Posterior vena cava (tissue), 2 donors: Measurements from ENCODE around the gene SNRPA. TPM values are rescaled to one million over a fixed set of nuclear protein-coding genes. Genes with fewer than 3 reads are reported as not detected.
A peak's percentile ranks its signal among the peaks of the same experiment; 100 is the strongest.
"Not testable (repeated sequence)": the region's sequence is repeated elsewhere in the genome, so short reads cannot be mapped to it uniquely, and the experiment has no call there.

Experiments used
- DNase-seq: peaks from one replicate; pipeline ENCODE4 v3.0.0-alpha.2; 2020; ENCODE audit warnings: low spot score
- intact Hi-C, 2 donors: fragments of 100-400 bp; cut with DNase I; formaldehyde crosslinking; loops; one replicate each; pipeline versions ENCODE4 v1.14.1 to v1.14.2; 2022 to 2023
- total RNA-seq, 2 donors: library from RNA; stranded (reverse); fragmentation: NEBNext Ultra II Directional; extraction: Animal tissue kit (Norgen Biotek cat#: 25700); gene quantifications; one replicate each; pipeline ENCODE4 v1.2.1, GENCODE V29; 2021
- donor health status: DM: yes; HTN: yes; CAD: no.
- donor health status: DM: yes; HTN: yes; CAD: no.

The SNRPA gene
- total RNA-seq, 2 donors from 2014 or later, result 37.1 to 46.1 TPM

DNA sequence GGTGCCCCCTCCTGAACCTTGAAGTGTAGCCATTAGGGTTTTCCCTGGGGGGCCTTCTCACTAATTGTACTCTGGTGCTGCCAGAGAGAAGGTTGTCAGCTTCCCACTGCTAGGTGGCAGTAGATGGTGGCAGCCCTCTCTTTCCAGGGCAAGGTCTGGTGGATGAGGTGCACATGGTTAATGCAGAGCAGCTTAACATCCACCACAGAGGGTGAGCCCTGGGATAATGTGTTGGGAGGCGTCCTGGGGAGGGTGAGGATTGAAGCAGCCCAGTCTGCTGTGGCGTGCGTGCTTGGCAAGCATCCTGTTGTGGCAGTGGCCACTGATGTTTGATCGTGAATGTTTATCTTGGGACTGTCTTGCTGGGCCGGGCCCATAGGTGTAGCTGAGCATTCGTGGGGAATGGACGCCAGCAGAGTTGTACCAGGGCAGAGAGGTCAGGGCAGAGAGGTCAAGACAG lies 53.8 kb downstream of the SNRPA start:
- no peak for DNase-seq
- intact Hi-C loops, result loop anchor here in 1 of 2 donors (5.0 to 10.0 kb wide), 2 partner anchors 140 to 1973 kb away; partner anchors contain the start of gene ECH1

DNA sequence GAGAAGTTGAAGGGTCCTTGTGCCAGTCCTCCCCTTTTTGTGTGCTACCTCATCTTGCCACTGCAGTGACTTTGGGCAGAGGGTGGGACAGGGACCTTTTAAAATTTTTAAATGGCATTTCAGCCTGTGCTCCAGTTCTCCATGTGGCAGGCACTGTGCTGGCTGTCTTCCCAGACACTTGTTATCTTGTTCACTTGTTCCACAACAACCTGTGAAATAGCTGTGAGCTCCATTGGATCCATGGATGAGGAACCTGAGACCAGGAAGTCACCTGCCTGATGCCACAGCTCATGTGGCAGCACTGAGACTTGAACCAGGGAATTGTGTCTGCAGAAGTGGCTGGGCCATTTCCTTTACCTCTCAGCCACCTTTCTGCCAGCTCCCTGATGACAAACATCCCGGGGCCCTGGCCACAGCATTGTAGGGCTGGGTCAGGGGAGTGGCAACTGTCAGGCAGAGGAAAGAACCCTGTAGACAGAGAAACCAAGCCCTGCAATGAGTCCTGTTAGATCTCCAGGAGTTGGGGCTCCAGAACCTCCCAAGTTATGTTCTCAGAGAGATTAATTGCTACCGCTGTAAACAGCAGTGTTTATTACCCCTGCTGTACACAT lies 54.4 kb downstream of the SNRPA start:
- DNase-seq, result no peak
- intact Hi-C loops, result loop anchor here in 1 of 2 donors (10.0 kb wide), 1 partner anchor 141 kb away; no protein-coding TSS in a partner anchor

DNA sequence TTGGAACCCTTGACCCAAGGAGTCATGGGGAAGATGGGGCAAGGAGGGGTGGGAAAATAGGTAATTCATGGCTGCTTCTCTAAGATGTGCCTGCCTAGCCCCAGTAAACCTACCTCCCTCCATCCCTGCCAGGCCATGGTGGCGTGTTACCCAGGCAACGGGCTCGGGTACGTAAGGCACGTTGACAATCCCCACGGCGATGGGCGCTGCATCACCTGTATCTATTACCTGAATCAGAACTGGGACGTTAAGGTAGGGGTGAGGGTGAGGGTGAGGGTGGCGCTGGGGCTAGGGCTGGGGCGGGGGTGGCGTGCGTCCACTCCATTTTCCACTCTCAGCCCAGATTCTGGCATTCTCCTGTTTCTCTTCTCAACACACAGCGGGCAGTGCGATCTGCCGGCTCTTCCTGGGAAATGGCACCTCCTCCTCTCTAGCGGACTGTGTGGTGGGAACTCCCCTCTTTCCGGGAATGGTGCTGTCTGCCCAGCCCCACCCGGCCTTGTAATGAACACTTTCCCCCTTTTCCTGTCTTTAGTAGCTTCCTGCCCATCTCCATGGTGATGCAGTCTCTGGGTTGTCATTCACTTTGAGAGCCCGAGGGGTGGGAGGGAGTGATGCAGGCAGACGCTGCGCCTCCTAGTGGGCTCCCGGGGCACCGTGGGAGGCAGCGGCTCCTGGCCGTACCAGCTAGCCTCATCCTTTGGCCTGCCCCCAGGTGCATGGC lies 55.6 kb downstream of the SNRPA start:
- intact Hi-C loops, result loop anchor here in 1 of 2 donors (10.0 kb wide), 1 partner anchor 142 kb away; no protein-coding TSS in a partner anchor
- peak; percentile 94 for DNase-seq

DNA sequence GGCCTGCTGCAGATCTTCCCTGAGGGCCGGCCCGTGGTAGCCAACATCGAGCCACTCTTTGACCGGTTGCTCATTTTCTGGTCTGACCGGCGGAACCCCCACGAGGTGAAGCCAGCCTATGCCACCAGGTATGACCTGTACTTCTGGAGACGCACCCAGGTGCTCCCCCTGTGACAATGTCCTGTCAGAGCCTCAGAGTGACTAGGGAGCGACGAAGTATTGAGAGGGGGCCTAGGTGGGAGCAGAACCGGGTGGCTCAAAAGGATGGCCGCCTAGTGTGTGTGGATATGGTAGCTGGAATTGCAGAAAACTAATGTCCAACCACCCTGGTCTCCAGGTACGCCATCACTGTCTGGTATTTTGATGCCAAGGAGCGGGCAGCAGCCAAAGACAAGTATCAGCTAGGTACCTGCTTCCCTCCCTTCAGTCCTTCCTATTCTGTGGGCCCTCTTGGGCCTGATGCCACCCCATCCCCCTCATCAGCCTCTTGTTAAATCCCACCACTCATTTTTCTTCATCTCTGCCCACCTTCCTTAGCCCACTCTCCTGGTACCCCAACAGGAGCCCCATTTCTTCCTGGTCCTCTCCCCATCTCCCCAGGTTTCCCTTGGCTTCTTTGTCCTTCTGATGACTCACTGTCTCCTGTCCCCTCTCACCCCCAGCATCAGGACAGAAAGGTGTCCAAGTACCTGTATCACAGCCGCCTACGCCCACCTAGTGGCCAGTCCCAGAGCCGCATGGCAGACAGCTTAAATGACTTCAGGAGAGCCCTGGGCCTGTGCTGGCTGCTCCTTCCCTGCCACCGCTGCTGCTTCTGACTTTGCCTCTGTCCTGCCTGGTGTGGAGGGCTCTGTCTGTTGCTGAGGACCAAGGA lies 56.4 kb downstream of the SNRPA start:
- DNase-seq, result no peak
- intact Hi-C loops, result loop anchor here in 1 of 2 donors (10.0 kb wide), 1 partner anchor 143 kb away; no protein-coding TSS in a partner anchor

DNA sequence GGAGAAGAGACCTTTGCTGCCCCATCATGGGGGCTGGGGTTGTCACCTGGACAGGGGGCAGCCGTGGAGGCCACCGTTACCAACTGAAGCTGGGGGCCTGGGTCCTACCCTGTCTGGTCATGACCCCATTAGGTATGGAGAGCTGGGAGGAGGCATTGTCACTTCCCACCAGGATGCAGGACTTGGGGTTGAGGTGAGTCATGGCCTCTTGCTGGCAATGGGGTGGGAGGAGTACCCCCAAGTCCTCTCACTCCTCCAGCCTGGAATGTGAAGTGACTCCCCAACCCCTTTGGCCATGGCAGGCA lies 57.0 kb downstream of the SNRPA start:
- no peak for DNase-seq
- intact Hi-C loops, result loop anchor here in 1 of 2 donors (10.0 kb wide), 1 partner anchor 143 kb away; no protein-coding TSS in a partner anchor

DNA sequence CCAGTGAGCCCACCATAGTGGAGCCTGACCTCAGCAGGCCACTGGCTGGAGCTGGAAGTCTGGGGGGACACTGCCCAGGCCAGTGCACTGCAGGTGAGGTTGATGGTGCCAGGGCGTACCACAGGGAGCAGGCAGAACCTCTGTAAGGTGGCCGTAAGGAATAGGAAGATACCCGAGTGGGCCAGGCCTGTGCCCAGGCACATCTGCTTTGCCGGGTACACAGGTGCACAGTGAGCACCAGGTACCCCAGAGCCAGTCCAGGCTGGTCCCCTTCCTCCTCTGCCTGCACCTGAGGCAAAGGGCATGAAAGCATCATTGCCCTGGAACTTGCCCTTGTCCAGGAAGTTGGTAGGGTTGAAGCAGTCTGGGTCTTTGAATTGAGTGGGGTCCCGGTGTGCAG lies 57.5 kb downstream of the SNRPA start:
- no peak for DNase-seq
- intact Hi-C loops, result loop anchor here in 1 of 2 donors (10.0 kb wide), 1 partner anchor 144 kb away; no protein-coding TSS in a partner anchor

DNA sequence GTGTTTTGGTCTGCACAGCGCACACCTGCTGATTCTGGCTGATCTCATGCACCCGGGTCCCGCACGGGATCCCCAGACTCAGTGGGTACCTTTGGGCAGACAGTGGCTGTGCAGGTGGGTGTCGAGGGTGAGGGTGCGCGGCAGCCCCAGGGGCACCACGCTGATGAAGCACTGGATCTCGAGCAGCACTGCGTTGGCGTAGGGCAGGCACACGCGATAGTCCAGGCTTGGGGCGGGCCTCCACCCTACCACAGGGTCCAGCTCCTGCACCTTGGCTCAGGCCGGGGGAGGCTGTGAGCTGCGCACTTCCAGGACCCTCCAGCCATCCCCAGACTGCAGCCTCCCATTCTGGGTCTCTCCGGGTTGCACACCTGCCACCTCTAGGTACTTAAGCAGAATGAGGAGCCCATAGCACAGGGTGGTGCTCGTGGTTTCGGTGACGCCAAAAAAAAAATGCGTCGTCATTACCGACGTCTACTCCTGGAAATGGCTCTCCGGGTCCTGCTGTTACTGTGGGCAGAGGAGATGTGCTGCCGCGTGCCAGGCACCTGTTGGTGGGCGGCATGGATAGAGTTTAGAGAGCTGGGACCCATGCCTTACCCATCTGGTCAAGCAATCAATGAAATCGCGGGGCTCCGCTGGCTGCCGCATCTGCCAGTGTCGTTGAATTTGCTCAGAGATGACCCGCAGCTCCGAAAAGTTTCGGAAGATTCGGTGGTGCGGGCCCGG lies 58.5 kb downstream of the SNRPA start:
- intact Hi-C loops, result loop anchor here (5.0 to 10.0 kb wide), 2 partner anchors 145 to 147 kb away; no protein-coding TSS in a partner anchor
- DNase-seq, result no peak

DNA sequence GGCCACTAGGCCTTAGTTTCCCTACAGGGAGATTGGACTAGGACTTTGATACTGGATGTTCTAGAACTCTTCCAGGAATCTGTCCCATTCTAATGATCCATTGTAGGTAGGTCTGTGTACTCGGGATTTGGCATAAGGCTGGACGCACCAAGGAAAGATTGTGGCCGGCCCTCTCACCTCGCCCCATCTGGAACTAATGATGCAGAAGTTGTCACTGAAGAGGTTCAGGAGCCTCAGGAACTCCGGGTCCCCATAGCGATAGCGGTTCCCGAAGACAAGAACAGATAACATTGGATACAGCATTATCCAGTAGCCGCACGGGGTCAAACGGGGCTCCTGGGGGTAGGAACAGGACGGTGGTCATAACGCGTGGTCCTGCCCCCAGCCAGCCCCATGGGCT lies 59.2 kb downstream of the SNRPA start:
- intact Hi-C loops, result loop anchor here in 1 of 2 donors (5.0 kb wide), 1 partner anchor 148 kb away; no protein-coding TSS in a partner anchor

DNA sequence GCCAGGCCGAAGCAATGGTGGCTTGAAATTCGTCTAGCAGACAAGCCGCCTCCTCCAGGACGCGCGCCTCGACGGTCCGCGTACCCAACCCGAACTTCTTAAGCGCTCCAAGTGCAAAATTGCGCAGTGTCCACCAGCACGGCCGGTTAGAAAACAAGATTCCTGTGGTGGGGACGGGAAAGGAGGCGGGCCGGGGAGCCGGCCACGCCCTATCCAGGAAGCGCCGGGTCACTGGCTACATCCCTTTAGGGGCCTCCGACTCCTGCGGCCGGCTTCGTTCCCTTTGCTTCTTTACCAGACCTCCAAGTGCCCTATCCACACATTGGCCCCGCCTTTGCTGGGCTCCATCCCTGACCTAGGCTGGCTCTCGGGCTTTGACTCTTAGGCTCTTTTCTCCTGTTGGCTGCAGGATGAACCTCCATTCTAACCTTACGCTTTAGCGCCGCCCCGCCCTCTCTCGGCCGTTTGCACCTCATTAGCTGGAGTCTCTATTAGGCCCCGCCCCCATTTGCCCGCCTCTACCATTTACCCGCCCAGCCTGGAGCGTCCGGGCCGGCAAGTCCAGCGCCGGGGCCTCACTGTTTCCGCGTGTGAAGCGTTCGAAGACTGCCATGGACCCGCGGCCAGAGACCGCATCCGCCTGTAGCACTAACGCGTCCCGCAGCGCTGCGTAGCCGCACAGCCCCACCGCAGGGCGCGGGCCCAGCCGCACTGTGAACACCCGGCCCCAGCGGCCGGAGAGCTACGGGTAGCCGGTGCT lies 59.8 kb downstream of the SNRPA start:
- DNase-seq, result peak; percentile 96
- intact Hi-C loops, result loop anchor here in 1 of 2 donors (5.0 kb wide), 1 partner anchor 149 kb away; no protein-coding TSS in a partner anchor

More for the DNA sequence above, 59.2 kb downstream of the SNRPA start:
- no peak for DNase-seq

DNA sequence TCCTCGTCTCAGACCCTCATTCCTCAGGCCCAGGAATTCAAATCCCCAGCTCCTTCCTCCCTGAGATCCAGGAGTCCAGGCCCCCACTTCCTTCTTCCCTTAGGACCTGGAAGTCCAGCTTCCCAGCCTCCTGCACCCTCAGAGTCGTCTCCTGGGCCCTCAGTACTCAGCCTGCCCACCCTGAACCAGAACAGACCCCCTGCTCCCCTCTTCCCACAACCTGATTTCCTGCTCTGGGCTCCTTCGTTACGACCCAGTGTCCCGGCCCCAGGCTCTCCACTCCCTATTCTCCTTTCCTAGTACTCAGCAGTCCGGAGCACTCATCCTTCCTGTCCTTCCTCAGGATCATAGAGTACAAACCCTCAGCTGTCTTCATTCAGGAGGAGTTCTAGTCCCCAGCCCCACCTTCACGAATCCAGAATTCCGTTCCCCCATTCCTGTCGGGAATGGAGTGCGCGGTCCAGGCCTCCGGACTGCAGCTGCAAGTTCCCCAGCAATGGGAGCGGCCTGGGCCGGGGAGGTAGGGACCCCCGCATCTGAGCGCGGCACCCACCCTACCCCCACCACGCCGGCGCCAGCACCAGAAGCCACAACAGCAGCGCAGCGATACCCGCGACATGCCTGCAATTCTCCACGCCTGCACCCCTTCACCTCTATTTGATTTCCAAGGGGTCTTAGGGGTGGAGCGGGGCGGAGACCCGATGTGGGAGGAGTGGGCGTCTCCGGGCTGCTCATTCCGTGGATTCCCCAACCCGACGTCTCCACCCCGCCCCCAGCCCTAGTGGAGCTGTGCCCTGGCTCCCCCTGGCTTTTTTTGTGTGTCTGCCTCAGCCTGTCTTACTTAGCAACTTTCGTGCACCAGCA lies 60.7 kb downstream of the SNRPA start:
- intact Hi-C loops, result loop anchor here in 1 of 2 donors (5.0 kb wide), 1 partner anchor 149 kb away; no protein-coding TSS in a partner anchor
- no peak for DNase-seq

DNA sequence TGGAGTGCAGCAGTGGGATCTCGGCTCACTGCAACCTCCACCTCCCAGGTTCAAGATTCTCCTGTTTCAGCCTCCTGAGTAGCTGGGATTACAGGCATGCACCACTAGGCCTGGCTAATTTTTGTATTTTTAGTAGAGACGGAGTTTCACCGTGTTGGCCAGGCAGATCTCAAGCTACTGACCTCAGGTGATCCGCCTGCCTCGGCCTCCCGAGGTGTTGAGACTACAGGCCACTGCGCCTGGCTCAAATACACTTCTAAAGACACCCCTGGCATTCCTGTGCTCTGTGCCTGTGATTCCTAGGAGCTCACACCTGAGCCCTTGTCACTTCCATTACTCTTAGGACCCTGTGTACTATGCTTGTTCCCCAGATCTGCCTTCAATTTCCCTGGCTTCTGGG lies 61.6 kb downstream of the SNRPA start:
- intact Hi-C loops, result loop anchor here in 1 of 2 donors (5.0 kb wide), 1 partner anchor 150 kb away; no protein-coding TSS in a partner anchor

DNA sequence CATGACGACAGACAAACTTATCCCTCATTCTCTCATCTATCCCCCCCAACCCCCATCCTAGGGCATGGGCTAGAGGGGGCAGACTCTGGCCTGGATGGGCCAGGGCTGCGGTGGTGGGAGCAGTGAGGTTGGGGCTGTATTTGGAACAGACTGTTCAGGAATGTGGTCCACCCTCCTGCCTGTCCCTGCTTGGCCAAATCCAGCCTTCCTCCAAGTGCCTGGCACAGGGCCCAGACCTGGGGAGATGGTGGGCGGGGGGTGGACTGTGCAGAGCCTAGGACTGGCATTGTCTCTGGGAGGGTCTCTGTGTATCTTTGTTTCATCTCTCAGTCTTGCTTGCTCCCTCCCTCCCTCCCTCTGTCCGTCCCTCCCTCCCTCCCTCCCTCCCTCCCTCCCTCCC lies 62.2 kb downstream of the SNRPA start:
- no peak for DNase-seq
- intact Hi-C loops, result loop anchor here (1.0 to 5.0 kb wide), 2 partner anchors 70 to 151 kb away; no protein-coding TSS in a partner anchor

More for the DNA sequence above, 61.6 kb downstream of the SNRPA start:
- DNase-seq, result not testable (repeated sequence)

Other genes starting within 250 kb of the SNRPA start
- gene SHKBP1, start 174.3 kb upstream of the SNRPA start, total RNA-seq, result 10 to 100 TPM; 43.8 to 45.3 TPM
- 100 to 1,000 TPM; 200 to 265 TPM for gene LTBP4, start 149.8 kb upstream of the SNRPA start, total RNA-seq
- 10 to 100 TPM; 54.0 to 62.6 TPM for gene NUMBL, start 60.6 kb upstream of the SNRPA start, total RNA-seq
- 10 to 100 TPM; 21.5 to 29.9 TPM for gene COQ8B, start 34.3 kb upstream of the SNRPA start, total RNA-seq
- 10 to 100 TPM; 18.9 to 19.4 TPM for gene ITPKC, start 34.1 kb upstream of the SNRPA start, total RNA-seq
- 1 to 10 TPM; 3.0 to 5.5 TPM for gene ACTMAP, start 726 bp upstream of the SNRPA start, total RNA-seq
- 1 to 10 TPM in 1 of 2 donors, not detected in 1; 1.6 TPM for gene MIA, start 24.3 kb downstream of the SNRPA start, total RNA-seq
- 10 to 100 TPM; 20.5 to 24.5 TPM for gene RAB4B, start 27.0 kb downstream of the SNRPA start, total RNA-seq
- gene EGLN2, start 48.0 kb downstream of the SNRPA start, total RNA-seq, result 10 to 100 TPM; 76.3 to 89.0 TPM
- not detected for gene CYP2A6, start 99.2 kb downstream of the SNRPA start, total RNA-seq
- not detected for gene CYP2A7, start 131.0 kb downstream of the SNRPA start, total RNA-seq
- not detected for gene CYP2B6, start 240.1 kb downstream of the SNRPA start, total RNA-seq